IPS DF 19.7 (cell line): Measurements from ENCODE around the gene NAT10.

Experiments
- DNase-seq: peaks from one replicate; pipeline ENCODE4 v3.0.0-alpha.2; 2013; ENCODE audit warnings: low read depth, low spot score

The NAT10 gene

GRCh38 chr11:34105957-34106504, 602 bp downstream of the NAT10 start:
- DNase-seq = no peak

- no peak for DNase-seq
Observed at GRCh38 chr11:34111722-34112270, 6.4 kb downstream of the NAT10 start.

- no peak for DNase-seq
Observed at GRCh38 chr11:34114014-34114413, 8.6 kb downstream of the NAT10 start.

GRCh38 chr11:34114471-34114870, 9.0 kb downstream of the NAT10 start:
- no peak for DNase-seq

GRCh38 chr11:34120651-34121050, 15.2 kb downstream of the NAT10 start:
- no peak for DNase-seq

- DNase-seq = no peak
Observed at GRCh38 chr11:34124885-34125668, 19.6 kb downstream of the NAT10 start.

GRCh38 chr11:34126959-34127848, 21.8 kb downstream of the NAT10 start:
- no peak for DNase-seq

- DNase-seq = no peak
Observed at GRCh38 chr11:34128824-34129223, 23.4 kb downstream of the NAT10 start.

GRCh38 chr11:34132261-34132965, 27.0 kb downstream of the NAT10 start:
- DNase-seq = no peak

GRCh38 chr11:34134765-34135164, 29.3 kb downstream of the NAT10 start:
- no peak for DNase-seq

GRCh38 chr11:34135439-34135838, 30.0 kb downstream of the NAT10 start:
- no peak for DNase-seq

- no peak for DNase-seq
Observed at GRCh38 chr11:34136420-34136819, 31.0 kb downstream of the NAT10 start.

GRCh38 chr11:34139346-34139745, 33.9 kb downstream of the NAT10 start:
- no peak for DNase-seq

GRCh38 chr11:34140149-34140548, 34.7 kb downstream of the NAT10 start:
- DNase-seq = no peak

GRCh38 chr11:34143048-34143447, 37.6 kb downstream of the NAT10 start:
- DNase-seq = no peak

- no peak for DNase-seq
Observed at GRCh38 chr11:34145073-34145472, 39.6 kb downstream of the NAT10 start.

GRCh38 chr11:34145847-34146381, 40.5 kb downstream of the NAT10 start:
- DNase-seq = no peak

- no peak for DNase-seq
Observed at GRCh38 chr11:34146411-34146810, 41.0 kb downstream of the NAT10 start.

- DNase-seq = no peak
Observed at GRCh38 chr11:34146866-34147265, 41.4 kb downstream of the NAT10 start.

- no peak for DNase-seq
Observed at GRCh38 chr11:34147581-34147980, 42.2 kb downstream of the NAT10 start.

GRCh38 chr11:34148504-34149165, 43.2 kb downstream of the NAT10 start:
- DNase-seq = no peak
